Retinal pigment epithelial cell (primary cell): ENCODE measurements around the gene PRKCG.

Experiments
- DNase-seq: peaks from one replicate; pipeline ENCODE4 v3.0.0-alpha.2; 2010; ENCODE audit warnings: low read depth
- H3K4me3 ChIP-seq: 2 replicates; pipeline ENCODE4 v1.5.1; 2011; ENCODE audit warnings: mild to moderate bottlenecking, low read length, control low read depth, moderate library complexity
- CTCF ChIP-seq: conservative IDR thresholded peaks from 2 replicates; pipeline ENCODE4 v1.5.1; 2011; ENCODE audit warnings: low read depth, low read length, control low read depth, inconsistent platforms

PRKCG gene

GRCh38 chr19:53864308-53864836 lies 17.6 kb upstream of the PRKCG start:
- H3K4me3 ChIP-seq = no peak overlapping the region
- no peak for TF ChIP-seq CTCF
- DNase-seq = no peak

GRCh38 chr19:53865523-53865917 lies 16.5 kb upstream of the PRKCG start:
- no peak for DNase-seq
- peak overlapping the region; percentile 51 for H3K4me3 ChIP-seq
- no peak for TF ChIP-seq CTCF

DNA sequence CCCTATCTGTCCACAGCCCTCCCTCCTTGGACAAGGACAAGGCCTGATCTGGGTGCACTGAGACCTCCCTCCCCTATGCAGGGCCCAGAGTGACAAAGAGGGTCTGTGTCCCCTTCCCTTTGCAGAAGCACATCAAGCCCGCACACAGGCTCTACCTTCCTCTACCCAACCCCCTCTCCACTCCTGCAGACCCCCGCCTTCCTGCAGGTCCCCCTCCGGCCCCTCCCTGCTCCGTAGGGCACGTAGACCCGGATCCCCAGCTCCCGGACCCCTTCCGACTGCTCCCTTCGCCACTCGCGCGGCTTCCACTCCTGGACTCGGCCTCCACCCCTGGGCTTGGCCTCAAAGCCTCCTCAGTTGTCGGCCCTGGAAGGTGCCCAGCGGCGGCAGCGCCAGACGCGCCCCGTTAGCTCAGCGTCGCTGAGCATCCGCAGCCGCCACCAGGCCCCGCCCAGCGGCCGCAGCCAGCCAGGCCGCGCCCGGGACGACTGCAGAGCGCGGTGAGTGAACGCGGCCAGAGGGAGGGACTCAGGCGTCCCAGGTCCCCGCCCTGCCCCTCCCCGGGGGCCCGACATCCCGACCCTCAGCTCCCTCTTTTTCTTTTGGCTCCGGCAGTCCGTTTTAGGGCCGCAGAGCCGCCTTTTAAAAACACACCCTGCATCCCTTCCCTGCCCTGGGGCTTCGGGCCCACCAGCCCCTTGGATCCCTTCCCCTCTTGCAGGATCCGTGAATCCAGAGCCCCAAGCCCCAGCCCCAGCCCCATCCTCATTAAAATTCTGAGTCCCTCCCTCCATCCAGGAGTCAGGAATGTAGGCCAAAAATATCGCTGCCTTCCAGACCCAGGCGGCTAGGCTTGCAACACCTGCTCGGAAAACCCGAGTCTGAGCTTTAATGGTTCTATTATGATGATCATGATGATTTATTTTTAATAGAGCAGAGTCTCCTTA lies 15.8 kb upstream of the PRKCG start:
- peak overlapping the region; percentile 51 for H3K4me3 ChIP-seq
- TF ChIP-seq CTCF = no peak
- DNase-seq = no peak

DNA sequence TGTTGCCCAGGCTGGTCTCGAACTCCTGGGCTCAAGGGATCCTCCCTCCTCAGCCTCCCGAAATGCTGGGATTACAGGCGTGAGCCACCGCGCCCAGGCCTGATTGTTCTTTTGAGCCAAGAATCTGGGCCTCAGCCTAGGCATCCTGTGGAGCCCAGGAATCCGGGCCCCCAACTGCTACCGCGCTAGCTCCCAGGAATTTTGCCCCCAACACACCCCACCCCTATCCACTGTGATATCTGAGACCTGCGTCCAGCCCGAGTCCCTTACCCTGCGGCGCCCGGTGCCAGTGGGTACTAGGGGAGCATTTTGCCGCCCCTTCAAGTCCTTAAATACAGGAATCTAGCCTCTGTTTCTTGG lies 15.2 kb upstream of the PRKCG start:
- H3K4me3 ChIP-seq = peak overlapping the region; percentile 50
- DNase-seq = no peak
- no peak for TF ChIP-seq CTCF

DNA sequence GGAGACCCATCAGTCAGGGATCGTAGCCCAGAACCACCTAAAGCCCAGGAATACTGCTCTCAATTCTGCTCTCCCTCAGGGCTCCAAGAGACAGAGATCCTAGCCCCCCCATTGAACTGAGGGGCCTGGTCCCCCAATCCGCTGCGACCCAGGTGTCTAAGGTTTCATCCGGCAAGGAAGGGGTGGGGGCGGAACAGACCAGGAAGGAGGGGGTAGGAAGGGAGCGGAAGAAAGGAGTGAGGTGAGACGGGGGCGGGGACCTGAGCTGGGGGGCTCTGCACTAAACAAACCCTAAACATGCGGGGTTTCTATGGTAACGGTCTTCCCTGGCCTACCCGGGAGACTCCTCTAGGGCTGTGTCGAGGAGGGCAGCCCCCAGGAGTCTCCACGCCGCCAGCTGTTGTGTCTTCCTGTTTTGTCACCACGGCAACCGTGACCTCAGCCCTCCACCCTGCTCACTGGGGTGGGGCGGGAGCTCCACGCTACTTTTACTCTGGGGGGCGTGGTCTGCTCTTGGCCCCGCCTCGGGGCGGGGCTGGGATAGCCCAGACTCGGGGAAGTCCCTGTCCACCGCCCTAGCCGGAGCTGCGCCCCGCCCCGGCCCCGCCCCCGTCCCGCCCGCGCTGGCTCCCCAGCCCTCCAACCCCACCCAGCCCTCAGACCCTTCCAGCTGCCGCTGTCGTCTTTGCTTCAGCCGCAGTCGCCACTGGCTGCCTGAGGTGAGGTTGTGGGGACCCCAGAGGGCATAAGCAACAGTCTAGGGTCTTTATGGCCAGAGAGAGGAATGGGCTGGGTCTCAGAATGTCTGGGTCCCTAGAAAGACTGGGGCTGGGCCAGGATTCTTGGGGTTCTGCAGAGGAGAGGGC lies 14.5 kb upstream of the PRKCG start, which contains the start of gene MYADM:
Gene MYADM, plus strand, starts transcription at position 659 of the 866 bp plus-strand sequence. CDS start 5,647 bp downstream, outside the sequence.
- TF ChIP-seq CTCF = no peak
- peak within 1 kb of the TSS; percentile 80 for H3K4me3 ChIP-seq
- peak; percentile 92 for DNase-seq

GRCh38 chr19:53868091-53868891 lies 13.7 kb upstream of the PRKCG start:
- DNase-seq = no peak
- H3K4me3 ChIP-seq = peak overlapping the region; percentile 80
- no peak for TF ChIP-seq CTCF
